IMR-90 (cell line): ENCODE results near the gene MYO3B. TPM values are rescaled to one million over a fixed set of nuclear protein-coding genes. Genes with fewer than 3 reads are reported as not detected.

Experiments
- ATAC-seq: fragments of 200-7000 bp; cut with Tn5 transposase; 2 replicates; pipeline ENCODE4 v1.9.1; 2020; ENCODE audit warnings: low read depth, mild to moderate bottlenecking, moderate library complexity
- BruUV-seq: library from RNA; stranded (reverse); fragments of 400-500 nt; replicated peaks from 2 replicates; lab custom pipeline; 2021; lab: Mats Ljungman, UMichigan
- CTCF ChIA-PET: fragments of 300-600 bp; formaldehyde crosslinking; extraction: SDS; loops from one replicate; lab custom pipeline; 2021; ENCODE audit warnings: antibody characterized with exemption; lab: Yijun Ruan, JAX
- POLR2A ChIA-PET: fragments of 300-600 bp; sonication (Branson Sonifier 250); formaldehyde crosslinking; loops from one replicate; lab custom pipeline; 2022; ENCODE audit warnings: antibody characterized with exemption; ENCODE audit not compliant: unreplicated experiment; lab: Charles Lee
- DNase-seq: peaks from one replicate; pipeline ENCODE4 v3.0.0; 2013
- H2AFZ ChIP-seq: replicated peaks from 2 replicates; pipeline ENCODE3; 2013; ENCODE audit warnings: low read length, mild to moderate bottlenecking; ENCODE audit not compliant: poor library complexity
- H2AK5ac ChIP-seq: 2 replicates; pipeline ENCODE4 v1.6.1; 2013; ENCODE audit warnings: low read depth, low read length, inconsistent platforms
- H2AK9ac ChIP-seq: replicated peaks from 2 replicates; pipeline ENCODE3; 2013; ENCODE audit warnings: mild to moderate bottlenecking, low read depth, low read length, moderate library complexity; ENCODE audit not compliant: poor library complexity
- H2BK120ac ChIP-seq: 2 replicates; pipeline ENCODE4 v1.6.1; 2013; ENCODE audit warnings: low read depth, low read length, inconsistent platforms
- H2BK15ac ChIP-seq: 3 replicates; pipeline ENCODE4 v1.6.1; 2013; ENCODE audit warnings: low read depth, low read length, inconsistent platforms
- H2BK20ac ChIP-seq: 2 replicates; pipeline ENCODE4 v1.6.1; 2013; ENCODE audit warnings: low read depth, mild to moderate bottlenecking, inconsistent platforms, low read length, moderate library complexity
- H2BK5ac ChIP-seq: 2 replicates; pipeline ENCODE4 v1.6.1; 2013; ENCODE audit warnings: mild to moderate bottlenecking, low read depth, low read length, inconsistent platforms; ENCODE audit not compliant: poor library complexity, severe bottlenecking
- H3K14ac ChIP-seq: replicated peaks from 2 replicates; pipeline ENCODE4 v1.6.1; 2013; ENCODE audit warnings: low read depth, low read length, inconsistent platforms
- H3K18ac ChIP-seq: 2 replicates; pipeline ENCODE4 v1.6.1; 2013; ENCODE audit warnings: low read depth, low read length, control low read depth
- H3K23ac ChIP-seq: 2 replicates; pipeline ENCODE4 v1.6.1; 2013; ENCODE audit warnings: low read depth, low read length, inconsistent platforms
- H3K27ac ChIP-seq: 2 replicates; pipeline ENCODE4 v1.5.1; 2013; ENCODE audit warnings: mild to moderate bottlenecking, control low read depth, low read length; ENCODE audit not compliant: insufficient read depth
- H3K27me3 ChIP-seq: 2 replicates; pipeline ENCODE4 v1.6.1; 2013; ENCODE audit warnings: low read length; ENCODE audit not compliant: control insufficient read depth, insufficient read depth
- H3K36me3 ChIP-seq: 2 replicates; pipeline ENCODE4 v1.6.1; 2013; ENCODE audit warnings: low read length, mixed read lengths; ENCODE audit not compliant: control insufficient read depth, insufficient read depth
- H3K4ac ChIP-seq: 2 replicates; pipeline ENCODE4 v1.6.1; 2013; ENCODE audit warnings: low read depth, low read length, inconsistent platforms
- H3K4me1 ChIP-seq: 2 replicates; pipeline ENCODE4 v1.6.1; 2013; ENCODE audit warnings: low read length, mixed read lengths; ENCODE audit not compliant: control insufficient read depth, insufficient read depth
- H3K4me2 ChIP-seq: 2 replicates; pipeline ENCODE4 v1.6.1; 2013; ENCODE audit warnings: low read depth, mild to moderate bottlenecking, control low read depth, low read length, moderate library complexity
- H3K4me3 ChIP-seq: 2 replicates; pipeline ENCODE4 v1.5.1; 2013; ENCODE audit warnings: low read depth, mild to moderate bottlenecking, control low read depth, low read length, moderate library complexity; ENCODE audit not compliant: insufficient read depth
- H3K56ac ChIP-seq: 2 replicates; pipeline ENCODE4 v1.6.1; 2013; ENCODE audit warnings: low read length, inconsistent platforms; ENCODE audit not compliant: insufficient read depth; ENCODE audit errors: extremely low read depth
- H3K79me1 ChIP-seq, 2 experiments: 2 replicates each; pipeline ENCODE4 v1.6.1; 2013; ENCODE audit warnings: low read length in 2 of 2, inconsistent platforms in 1 of 2, low read depth in 1 of 2
- H3K9ac ChIP-seq: 2 replicates; pipeline ENCODE4 v1.6.1; 2013; ENCODE audit warnings: low read depth, low read length, control low read depth
- H3K9me1 ChIP-seq: 2 replicates; pipeline ENCODE4 v1.6.1; 2013; ENCODE audit warnings: low read length, inconsistent platforms; ENCODE audit not compliant: insufficient read depth
- H3K9me3 ChIP-seq: 2 replicates; pipeline ENCODE4 v1.6.1; 2013; ENCODE audit warnings: low read length; ENCODE audit not compliant: control insufficient read depth, insufficient read depth
- H4K20me1 ChIP-seq: 2 replicates; pipeline ENCODE4 v1.6.1; 2013; ENCODE audit warnings: low read length, inconsistent platforms; ENCODE audit not compliant: insufficient read depth
- H4K5ac ChIP-seq: 2 replicates; pipeline ENCODE4 v1.6.1; 2013; ENCODE audit warnings: mild to moderate bottlenecking, low read depth, low read length, control low read depth
- H4K8ac ChIP-seq, 2 experiments: 2 replicates each; pipeline ENCODE4 v1.6.1; 2013; ENCODE audit warnings: low read depth in 2 of 2, low read length in 2 of 2, control low read depth in 1 of 2, inconsistent platforms in 1 of 2
- H4K91ac ChIP-seq: 2 replicates; pipeline ENCODE4 v1.6.1; 2013; ENCODE audit warnings: low read depth, low read length, inconsistent platforms; ENCODE audit not compliant: insufficient read depth
- BHLHE40 ChIP-seq: fragments of 150-350 bp; IDR thresholded peaks from 2 replicates; pipeline ENCODE4 v1.6.1; 2016; ENCODE audit warnings: mild to moderate bottlenecking, low read depth, low read length
- CEBPB ChIP-seq: IDR thresholded peaks from 2 replicates; pipeline ENCODE4 v1.6.1; 2012; ENCODE audit warnings: low read depth, low read length, improper control_type of control experiment
- CTCF ChIP-seq: conservative IDR thresholded peaks from 2 replicates; pipeline ENCODE4 v1.5.1; 2012; ENCODE audit warnings: mild to moderate bottlenecking, low read depth, low read length, improper control_type of control experiment
- ELK1 ChIP-seq: fragments of 150-350 bp; IDR thresholded peaks from 2 replicates; pipeline ENCODE4 v1.6.1; 2016; ENCODE audit warnings: low read depth, mild to moderate bottlenecking, low read length, moderate library complexity, borderline replicate concordance
- FOS ChIP-seq: fragments of 150-350 bp; IDR thresholded peaks from 2 replicates; pipeline ENCODE4 v1.6.1; 2016; ENCODE audit warnings: low read depth, low read length
- MAFK ChIP-seq: IDR thresholded peaks from 2 replicates; pipeline ENCODE4 v1.6.1; 2012; ENCODE audit warnings: low read depth, low read length, improper control_type of control experiment
- MAZ ChIP-seq: IDR thresholded peaks from 2 replicates; pipeline ENCODE4 v1.6.1; 2012; ENCODE audit warnings: low read depth, mild to moderate bottlenecking, low read length, improper control_type of control experiment, moderate library complexity, borderline replicate concordance
- MXI1 ChIP-seq: IDR thresholded peaks from 2 replicates; pipeline ENCODE4 v1.6.1; 2012; ENCODE audit warnings: low read depth, mild to moderate bottlenecking, low read length, moderate library complexity, borderline replicate concordance
- NFE2L2 ChIP-seq: fragments of 150-350 bp; IDR thresholded peaks from 2 replicates; pipeline ENCODE4 v1.6.1; 2016; ENCODE audit warnings: low read depth, mild to moderate bottlenecking, low read length
- POLR2A ChIP-seq: IDR thresholded peaks from 2 replicates; pipeline ENCODE4 v1.6.1; 2012; ENCODE audit warnings: mild to moderate bottlenecking, low read depth, low read length
- RAD21 ChIP-seq: IDR thresholded peaks from 2 replicates; pipeline ENCODE4 v1.6.1; 2012; ENCODE audit warnings: low read length, improper control_type of control experiment
- RCOR1 ChIP-seq: IDR thresholded peaks from 2 replicates; pipeline ENCODE4 v1.6.1; 2012; ENCODE audit warnings: mild to moderate bottlenecking, low read length, improper control_type of control experiment; ENCODE audit not compliant: insufficient replicate concordance
- RFX5 ChIP-seq: IDR thresholded peaks from 2 replicates; pipeline ENCODE4 v1.8.0; 2012; ENCODE audit warnings: low read depth, mild to moderate bottlenecking, low read length, moderate library complexity
- SMC3 ChIP-seq: fragments of 150-350 bp; IDR thresholded peaks from 2 replicates; pipeline ENCODE4 v1.6.1; 2016; ENCODE audit warnings: low read depth, mild to moderate bottlenecking, antibody characterized with exemption, low read length, moderate library complexity
- USF2 ChIP-seq: fragments of 150-350 bp; IDR thresholded peaks from 2 replicates; pipeline ENCODE4 v1.6.1; 2017; ENCODE audit warnings: mild to moderate bottlenecking, antibody characterized with exemption, low read length, low read depth
- dilution Hi-C: fragments of 300-500 bp; cut with HindIII; formaldehyde crosslinking; loops from one replicate; pipeline ENCODE4 v1.14.3; 2018; ENCODE audit warnings: low sequenced_read_pairs; ENCODE audit not compliant: unreplicated experiment
- in situ Hi-C: fragments of 300-500 bp; cut with MboI; formaldehyde crosslinking; loops from 3 replicates; pipeline ENCODE4 v1.14.3; 2019; ENCODE audit warnings: low sequenced_read_pairs, inconsistent platforms, mixed read lengths
- intact Hi-C: fragments of 100-400 bp; cut with micrococcal nuclease; formaldehyde crosslinking; loops from 2 replicates; pipeline ENCODE4 v1.10.0; 2022
- polyA plus RNA-seq, 3 experiments: library from polyadenylated mRNA; depleted of rRNA; stranded (reverse); fragments of >200 nt; gene quantifications; 2 replicates each; pipeline ENCODE4 v1.2.3, GENCODE V29; 2012; ENCODE audit warnings: low replicate concordance in 1 of 3
- total RNA-seq: library from RNA; depleted of rRNA; stranded (reverse); fragments of >200 nt; gene quantifications from 2 replicates; pipeline ENCODE4 v1.2.3, GENCODE V29; 2012

The MYO3B gene
- total and polyA plus RNA-seq, 2 of the 4 experiments (the other 2 are of a cell fraction), result 0.02 TPM; not detected in 1

DNA sequence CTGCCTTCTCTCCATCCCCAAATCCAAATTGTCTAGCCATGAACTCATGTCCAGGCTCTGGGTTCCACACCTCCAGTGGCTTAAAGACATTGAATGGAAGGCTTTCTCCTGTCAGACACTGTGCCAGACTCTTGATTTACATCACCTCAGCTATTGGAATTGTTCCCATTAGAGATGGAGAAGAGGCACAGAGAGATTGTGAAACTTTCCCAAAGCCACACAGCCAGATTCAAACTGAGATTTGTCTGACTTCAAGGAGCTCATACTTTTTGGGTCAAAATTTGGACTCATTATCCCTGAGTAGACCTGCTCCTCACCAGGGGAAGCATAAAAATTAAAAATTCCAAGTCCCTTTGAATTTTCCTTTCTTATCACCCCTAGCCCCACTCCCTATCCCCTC is 18.9 kb upstream of the MYO3B start:
- 0 out of 2 replicates have a peak overlapping the region, but pooled peaks have one; percentile 1 for H2BK120ac ChIP-seq
- H3K18ac ChIP-seq, result no peak overlapping the region
- no peak overlapping the region for H3K4me3 ChIP-seq
- POLR2A ChIA-PET, result no interaction called here
- H4K8ac ChIP-seq, result no peak overlapping the region
- ATAC-seq (no peak), DNase-seq (no peak)
- in situ Hi-C loops, result no loop called here
- H2BK5ac ChIP-seq, result no peak overlapping the region
- H2AK9ac ChIP-seq, result no peak overlapping the region
- CTCF ChIA-PET, result interaction anchor here (0.5 kb wide), 1 partner anchor 203 kb away, joined by 6 read pairs; no protein-coding TSS in a partner anchor
- no peak overlapping the region for H3K14ac ChIP-seq
- no peak for TF ChIP-seq FOS
- TF ChIP-seq BHLHE40, result no peak
- no peak for TF ChIP-seq RFX5
- TF ChIP-seq CEBPB, result no peak
- no peak for TF ChIP-seq MXI1
- no peak for TF ChIP-seq NFE2L2
- TF ChIP-seq USF2, result no peak
- no peak for TF ChIP-seq CTCF
- TF ChIP-seq ELK1, result no peak
- TF ChIP-seq MAFK, result no peak
- no peak for TF ChIP-seq MAZ
- no peak for TF ChIP-seq SMC3
- no peak for TF ChIP-seq RCOR1
- no peak for TF ChIP-seq POLR2A
- TF ChIP-seq RAD21, result no peak
- H4K20me1 ChIP-seq, result no peaks in the 10 kb centered on the region
- no peaks in the 10 kb centered on the region for H3K79me1 ChIP-seq
- dilution Hi-C loops, result no loop called here
- no peak overlapping the region for H3K56ac ChIP-seq
- no peaks in the 10 kb centered on the region for H3K9me3 ChIP-seq
- no peak overlapping the region for H2AFZ ChIP-seq
- H3K27me3 ChIP-seq, result no peaks in the 10 kb centered on the region
- H3K23ac ChIP-seq, result no peak overlapping the region
- no peak overlapping the region for H3K9ac ChIP-seq
- no peak overlapping the region for H3K4ac ChIP-seq
- H2BK15ac ChIP-seq, result 0 out of 3 replicates have a peak overlapping the region, but pooled peaks have one; percentile 1
- no peak overlapping the region for H3K27ac ChIP-seq
- no peaks in the 10 kb centered on the region for H3K36me3 ChIP-seq
- no peak overlapping the region for H2AK5ac ChIP-seq
- no TSS peak for BruUV-seq
- no peak overlapping the region for H4K5ac ChIP-seq
- H3K4me2 ChIP-seq, result no peak overlapping the region
- no peak overlapping the region for H4K91ac ChIP-seq
- intact Hi-C loops, result no loop called here
- H3K4me1 ChIP-seq, result peaks cover 9% of the 10 kb centered on the region
- 0 out of 2 replicates have a peak, but pooled peaks cover 2% of the 10 kb centered on the region for H3K9me1 ChIP-seq
- peak overlapping the region; percentile 30; the same call in 1 of the 2 replicates for H2BK20ac ChIP-seq
